Measurements from ENCODE around the gene KDM8.
"Not testable (repeated sequence)": the region's sequence is repeated elsewhere in the genome, so short reads cannot be mapped to it uniquely, and the experiment has no call there.

KDM8 gene

DNA sequence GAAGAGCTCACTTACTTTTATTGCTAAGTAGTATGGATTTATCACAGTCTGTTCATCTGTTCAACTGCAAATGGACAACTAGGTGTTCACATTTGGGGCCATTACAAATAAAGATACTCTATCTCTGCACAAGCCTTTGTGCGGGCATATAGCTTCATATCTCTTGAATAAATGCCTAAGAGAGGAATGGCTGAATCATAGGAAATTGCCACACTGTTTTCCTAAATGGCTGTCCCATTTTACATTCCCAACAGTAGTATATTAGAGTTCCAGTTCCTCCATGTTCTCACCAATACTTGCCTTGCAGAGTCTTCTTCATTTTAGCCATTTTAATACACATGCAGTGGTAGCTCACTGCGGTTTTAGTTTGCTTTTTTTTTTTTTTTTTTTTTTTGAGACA is 44.7 kb downstream of the KDM8 start:
- H3K9me3 ChIP-seq (ENCODE audit: low read length): no peaks in the 10 kb centered on the region
- no peaks in the 10 kb centered on the region for H3K36me3 ChIP-seq (ENCODE audit: insufficient read depth, low read length)
- H3K27ac ChIP-seq (ENCODE audit: low read depth, low read length): no peak overlapping the region
- H3K4me3 ChIP-seq (ENCODE audit: low read depth in 1 of 2, low read length in 2 of 2): no peak overlapping the region
- no peaks in the 10 kb centered on the region for H3K27me3 ChIP-seq (ENCODE audit: control insufficient read depth in 1 of 2, insufficient read depth in 2 of 2, low read length in 2 of 2)
- no peak overlapping the region for H3K9ac ChIP-seq (ENCODE audit: low read length)
- peaks cover 36% of the 10 kb centered on the region for H3K4me1 ChIP-seq (ENCODE audit: insufficient read depth, low read length)

DNA sequence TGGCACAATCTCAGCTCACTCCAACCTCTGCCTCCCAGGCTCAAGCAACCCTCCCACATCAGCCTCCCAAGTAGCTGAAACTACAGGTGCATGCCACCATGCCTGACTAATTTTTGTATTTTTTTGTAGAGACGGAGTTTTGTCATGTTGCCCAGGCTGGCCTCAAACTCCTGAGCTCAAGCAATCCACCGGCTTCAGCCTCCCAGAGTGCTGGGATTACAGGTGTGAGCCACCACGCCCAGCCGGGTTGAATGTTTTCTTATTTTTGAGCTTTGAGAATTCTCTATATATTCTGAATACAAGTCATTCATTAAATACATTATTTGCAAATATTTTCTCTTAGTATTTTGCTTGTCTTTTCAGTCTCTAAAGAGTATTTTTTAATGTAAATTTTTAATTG is 45.6 kb downstream of the KDM8 start:
- H3K27me3 ChIP-seq (ENCODE audit: control insufficient read depth in 1 of 2, insufficient read depth in 2 of 2, low read length in 2 of 2); H3K36me3 ChIP-seq (ENCODE audit: insufficient read depth, low read length); H3K9me3 ChIP-seq (ENCODE audit: low read length); H3K9ac ChIP-seq (ENCODE audit: low read length); H3K4me3 ChIP-seq (ENCODE audit: low read depth in 1 of 2, low read length in 2 of 2); H3K27ac ChIP-seq (ENCODE audit: low read depth, low read length): not testable (repeated sequence)
- H3K4me1 ChIP-seq (ENCODE audit: insufficient read depth, low read length): peaks cover 31% of the 10 kb centered on the region

DNA sequence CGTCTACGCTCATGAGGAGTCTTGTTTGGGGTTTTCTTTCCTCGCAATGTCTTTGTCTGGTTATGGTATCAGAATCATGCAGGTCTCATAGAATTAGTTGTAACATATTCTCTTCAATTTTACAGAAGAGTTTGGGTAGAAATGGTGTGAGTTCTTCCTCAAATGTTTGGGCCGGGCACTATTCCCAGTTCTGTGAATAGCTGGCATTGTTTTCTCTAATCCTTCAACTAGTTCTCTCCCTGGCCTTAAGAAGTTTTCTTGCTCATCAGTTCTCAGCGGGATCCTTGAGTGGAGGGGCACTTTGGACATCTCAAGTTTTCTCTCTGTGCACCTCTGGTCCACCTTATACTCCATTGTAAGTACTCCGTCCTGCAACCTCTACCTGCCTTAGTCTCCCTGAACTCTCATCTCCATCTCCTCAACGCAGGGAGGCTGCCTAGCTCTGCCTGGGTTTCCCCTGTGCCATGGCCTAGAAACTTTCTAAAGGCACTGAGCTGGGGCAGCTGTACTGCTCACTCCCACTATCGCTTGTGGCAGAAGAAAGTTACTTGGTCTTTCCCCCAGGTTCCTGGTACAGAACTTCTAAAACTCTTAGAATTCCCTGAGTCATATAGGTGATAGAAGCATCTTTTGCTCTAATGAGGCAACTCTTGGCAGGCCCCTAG is 48.3 kb downstream of the KDM8 start:
- H3K27ac ChIP-seq (ENCODE audit: low read depth, low read length): no peak overlapping the region
- no peaks in the 10 kb centered on the region for H3K27me3 ChIP-seq (ENCODE audit: control insufficient read depth in 1 of 2, insufficient read depth in 2 of 2, low read length in 2 of 2)
- H3K9ac ChIP-seq (ENCODE audit: low read length): no peak overlapping the region
- H3K9me3 ChIP-seq (ENCODE audit: low read length): no peaks in the 10 kb centered on the region
- H3K36me3 ChIP-seq (ENCODE audit: insufficient read depth, low read length): peaks cover 14% of the 10 kb centered on the region
- no peak overlapping the region for H3K4me3 ChIP-seq (ENCODE audit: low read depth in 1 of 2, low read length in 2 of 2)
- H3K4me1 ChIP-seq (ENCODE audit: insufficient read depth, low read length): peaks cover 12% of the 10 kb centered on the region

DNA sequence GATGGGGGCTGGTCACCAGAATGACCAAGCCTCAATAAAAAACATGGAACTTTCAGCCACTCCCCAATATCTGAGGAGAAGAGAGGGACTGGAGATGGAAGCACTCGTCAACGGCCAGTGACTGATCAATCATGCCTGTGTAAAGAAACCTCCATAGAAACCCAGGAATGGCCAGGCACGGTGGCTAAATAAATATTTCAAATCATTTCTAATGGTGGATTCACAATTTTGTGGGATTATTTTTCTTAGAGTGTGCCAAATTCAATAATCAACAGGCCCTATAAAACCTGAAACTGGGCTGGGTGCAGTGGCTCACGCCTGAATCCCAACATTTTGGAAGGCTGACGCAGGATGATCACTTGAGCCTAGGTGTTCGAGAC is 48.9 kb downstream of the KDM8 start:
- Histone ChIP-seq H3K4me3 (ENCODE audit: low read depth in 1 of 2, low read length in 2 of 2) (no peak overlapping the region), H3K9ac (ENCODE audit: low read length) (no peak overlapping the region), H3K36me3 (ENCODE audit: insufficient read depth, low read length) (peaks cover 18% of the 10 kb centered on the region), H3K9me3 (ENCODE audit: low read length) (no peaks in the 10 kb centered on the region), H3K27me3 (ENCODE audit: control insufficient read depth in 1 of 2, insufficient read depth in 2 of 2, low read length in 2 of 2) (no peaks in the 10 kb centered on the region), H3K4me1 (ENCODE audit: insufficient read depth, low read length) (peaks cover 12% of the 10 kb centered on the region), H3K27ac (ENCODE audit: low read depth, low read length) (no peak overlapping the region)

DNA sequence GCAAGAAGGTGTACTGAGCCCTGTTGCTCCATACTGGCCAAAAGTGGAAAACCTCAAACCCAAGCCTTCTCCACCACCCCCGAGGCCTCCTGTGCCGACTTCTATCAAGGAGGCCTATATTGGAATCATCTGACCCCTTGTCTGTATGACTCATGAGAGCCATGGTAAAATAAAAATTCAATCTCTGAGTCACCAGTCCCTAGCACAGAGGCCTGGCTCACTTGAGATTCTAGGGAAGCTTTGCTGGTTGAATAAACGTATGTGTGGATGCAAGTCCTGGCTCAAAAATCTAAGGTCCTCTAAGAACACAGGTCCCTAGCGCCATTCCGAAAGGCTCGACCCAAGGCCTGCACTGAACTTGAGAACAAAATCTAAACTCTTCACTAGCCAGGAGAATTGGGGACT is 50.2 kb downstream of the KDM8 start:
- Histone ChIP-seq H3K36me3 (ENCODE audit: insufficient read depth, low read length) (peaks cover 20% of the 10 kb centered on the region), H3K9ac (ENCODE audit: low read length) (no peak overlapping the region), H3K9me3 (ENCODE audit: low read length) (no peaks in the 10 kb centered on the region), H3K4me3 (ENCODE audit: low read depth in 1 of 2, low read length in 2 of 2) (no peak overlapping the region), H3K4me1 (ENCODE audit: insufficient read depth, low read length) (peaks cover 22% of the 10 kb centered on the region), H3K27me3 (ENCODE audit: control insufficient read depth in 1 of 2, insufficient read depth in 2 of 2, low read length in 2 of 2) (no peaks in the 10 kb centered on the region), H3K27ac (ENCODE audit: low read depth, low read length) (no peak overlapping the region)

DNA sequence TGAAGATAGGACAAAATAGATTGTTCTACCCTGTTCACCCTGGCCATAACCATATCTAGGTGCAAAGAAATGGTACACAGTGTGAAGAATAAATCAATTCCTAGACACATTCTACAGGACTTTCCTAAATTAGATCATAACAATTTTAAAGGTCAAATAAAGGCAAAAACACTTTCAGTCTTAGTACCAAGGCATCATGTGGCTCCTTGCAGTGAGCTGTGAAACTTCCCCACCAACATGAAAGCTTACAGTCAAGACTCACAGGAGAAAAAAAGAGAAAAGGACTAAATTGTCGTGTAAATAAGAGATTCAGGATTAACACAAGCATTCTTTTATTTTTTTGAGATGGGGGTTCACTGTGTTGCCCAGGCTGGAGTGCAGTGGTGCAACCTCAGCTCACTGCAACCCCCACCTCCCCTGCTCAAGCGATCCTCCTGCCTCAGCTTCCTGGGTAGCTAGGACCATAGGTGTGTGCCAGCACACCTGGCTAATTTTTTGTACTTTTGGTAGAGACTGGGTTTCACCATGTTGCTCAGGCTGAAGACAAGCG is 51.0 kb downstream of the KDM8 start:
- Histone ChIP-seq H3K4me1 (ENCODE audit: insufficient read depth, low read length) (peaks cover 29% of the 10 kb centered on the region), H3K4me3 (ENCODE audit: low read depth in 1 of 2, low read length in 2 of 2) (no peak overlapping the region), H3K27ac (ENCODE audit: low read depth, low read length) (peak overlapping the region; percentile 5), H3K27me3 (ENCODE audit: control insufficient read depth in 1 of 2, insufficient read depth in 2 of 2, low read length in 2 of 2) (no peaks in the 10 kb centered on the region), H3K9ac (ENCODE audit: low read length) (no peak overlapping the region), H3K9me3 (ENCODE audit: low read length) (no peaks in the 10 kb centered on the region), H3K36me3 (ENCODE audit: insufficient read depth, low read length) (peaks cover 20% of the 10 kb centered on the region)

DNA sequence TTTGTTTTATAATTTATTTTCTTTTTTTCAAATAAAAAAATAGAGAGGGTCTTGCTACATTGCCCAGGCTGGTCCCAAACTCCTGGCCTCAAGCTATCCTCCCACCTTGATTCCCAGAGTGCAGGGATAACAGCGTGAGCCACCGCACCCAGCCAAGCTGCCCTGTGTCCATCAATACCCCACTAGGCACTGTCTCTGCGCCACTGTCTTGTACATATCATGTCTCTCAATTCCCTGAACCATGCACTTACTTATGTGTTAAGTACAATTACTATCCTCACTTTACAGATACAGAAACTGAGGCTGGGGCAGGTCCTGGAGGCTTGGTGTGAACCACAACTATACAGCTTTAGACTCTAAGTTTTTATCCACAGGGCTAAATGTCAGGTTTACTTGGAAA is 53.5 kb downstream of the KDM8 start:
- H3K27me3 ChIP-seq (ENCODE audit: control insufficient read depth in 1 of 2, insufficient read depth in 2 of 2, low read length in 2 of 2): no peaks in the 10 kb centered on the region
- peaks cover 29% of the 10 kb centered on the region for H3K4me1 ChIP-seq (ENCODE audit: insufficient read depth, low read length)
- no peaks in the 10 kb centered on the region for H3K9me3 ChIP-seq (ENCODE audit: low read length)
- no peak overlapping the region for H3K9ac ChIP-seq (ENCODE audit: low read length)
- no peak overlapping the region for H3K4me3 ChIP-seq (ENCODE audit: low read depth in 1 of 2, low read length in 2 of 2)
- no peak overlapping the region for H3K27ac ChIP-seq (ENCODE audit: low read depth, low read length)
- peaks cover 20% of the 10 kb centered on the region for H3K36me3 ChIP-seq (ENCODE audit: insufficient read depth, low read length)

DNA sequence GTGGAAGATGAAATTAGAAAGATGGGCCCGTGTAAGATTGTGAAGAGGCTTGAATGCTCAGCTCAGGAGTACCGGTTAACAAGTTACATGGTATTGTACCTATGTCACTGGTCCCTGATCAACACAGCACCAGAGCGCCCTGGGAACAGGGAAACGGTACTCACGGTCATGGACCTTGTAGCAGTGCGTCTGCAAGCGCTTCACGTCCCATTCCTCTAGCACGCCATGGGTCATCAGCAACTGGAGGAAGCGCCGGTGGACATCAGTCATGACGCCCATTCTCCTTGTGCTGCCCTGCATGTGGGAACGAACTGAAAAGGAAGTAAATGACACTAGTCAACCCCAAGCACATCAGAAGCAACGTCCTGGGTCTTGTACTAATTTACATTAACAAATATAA is 53.9 kb downstream of the KDM8 start:
- no peaks in the 10 kb centered on the region for H3K27me3 ChIP-seq (ENCODE audit: control insufficient read depth in 1 of 2, insufficient read depth in 2 of 2, low read length in 2 of 2)
- H3K4me3 ChIP-seq (ENCODE audit: low read depth in 1 of 2, low read length in 2 of 2): no peak overlapping the region
- no peaks in the 10 kb centered on the region for H3K9me3 ChIP-seq (ENCODE audit: low read length)
- H3K4me1 ChIP-seq (ENCODE audit: insufficient read depth, low read length): peaks cover 29% of the 10 kb centered on the region
- H3K9ac ChIP-seq (ENCODE audit: low read length): no peak overlapping the region
- peaks cover 20% of the 10 kb centered on the region for H3K36me3 ChIP-seq (ENCODE audit: insufficient read depth, low read length)
- H3K27ac ChIP-seq (ENCODE audit: low read depth, low read length): no peak overlapping the region

DNA sequence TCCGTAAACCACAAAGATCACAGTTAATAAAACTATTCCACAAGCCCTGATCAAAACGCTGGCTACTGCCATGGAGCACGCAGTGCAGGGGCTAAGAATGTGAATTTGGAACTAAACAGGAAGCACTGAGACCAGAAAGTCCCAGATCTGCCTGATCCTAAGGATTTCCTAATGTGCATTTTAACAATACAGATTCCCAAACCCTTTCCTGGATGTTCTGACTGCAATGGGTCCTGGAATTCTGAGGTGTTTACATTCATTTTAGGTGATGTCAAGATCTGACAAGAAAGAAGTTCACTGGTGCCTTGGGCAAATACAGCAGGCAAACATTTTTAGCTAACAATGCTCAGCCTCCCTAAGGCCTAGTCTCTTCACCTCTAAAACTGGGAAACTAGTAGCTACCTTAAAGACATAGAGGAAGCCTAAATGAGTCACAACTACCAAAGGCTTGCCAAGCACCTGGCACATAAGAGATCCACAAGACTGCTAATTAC is 55.0 kb downstream of the KDM8 start:
- Histone ChIP-seq H3K27ac (ENCODE audit: low read depth, low read length) (peak overlapping the region; percentile 36), H3K4me3 (ENCODE audit: low read depth in 1 of 2, low read length in 2 of 2) (no peak overlapping the region), H3K36me3 (ENCODE audit: insufficient read depth, low read length) (peaks cover 20% of the 10 kb centered on the region), H3K27me3 (ENCODE audit: control insufficient read depth in 1 of 2, insufficient read depth in 2 of 2, low read length in 2 of 2) (no peaks in the 10 kb centered on the region), H3K4me1 (ENCODE audit: insufficient read depth, low read length) (peaks cover 29% of the 10 kb centered on the region), H3K9ac (ENCODE audit: low read length) (no peak overlapping the region), H3K9me3 (ENCODE audit: low read length) (no peaks in the 10 kb centered on the region)

DNA sequence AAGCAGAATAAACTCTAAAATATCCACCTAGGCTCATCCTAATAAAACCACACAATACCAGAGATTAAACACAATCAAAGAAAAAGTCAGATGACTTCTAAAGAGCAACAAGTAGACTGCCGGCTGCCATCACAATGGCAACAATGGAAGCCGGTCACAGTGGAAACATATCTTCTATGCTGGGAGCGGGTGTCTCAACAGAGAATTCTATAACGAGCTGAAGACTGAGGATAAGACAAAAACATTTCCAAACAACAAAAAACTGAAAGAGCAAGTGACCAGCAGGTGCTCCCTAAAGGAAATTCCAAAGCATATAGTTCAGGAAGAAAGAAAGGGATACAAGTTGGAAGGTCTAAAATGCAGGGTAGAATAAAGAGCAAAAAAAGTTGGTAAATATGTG is 56.4 kb downstream of the KDM8 start:
- Histone ChIP-seq H3K4me1 (ENCODE audit: insufficient read depth, low read length) (peaks cover 17% of the 10 kb centered on the region), H3K27me3 (ENCODE audit: control insufficient read depth in 1 of 2, insufficient read depth in 2 of 2, low read length in 2 of 2) (no peaks in the 10 kb centered on the region), H3K27ac (ENCODE audit: low read depth, low read length) (no peak overlapping the region), H3K9me3 (ENCODE audit: low read length) (no peaks in the 10 kb centered on the region), H3K36me3 (ENCODE audit: insufficient read depth, low read length) (peaks cover 26% of the 10 kb centered on the region), H3K4me3 (ENCODE audit: low read depth in 1 of 2, low read length in 2 of 2) (no peak overlapping the region), H3K9ac (ENCODE audit: low read length) (no peak overlapping the region)

DNA sequence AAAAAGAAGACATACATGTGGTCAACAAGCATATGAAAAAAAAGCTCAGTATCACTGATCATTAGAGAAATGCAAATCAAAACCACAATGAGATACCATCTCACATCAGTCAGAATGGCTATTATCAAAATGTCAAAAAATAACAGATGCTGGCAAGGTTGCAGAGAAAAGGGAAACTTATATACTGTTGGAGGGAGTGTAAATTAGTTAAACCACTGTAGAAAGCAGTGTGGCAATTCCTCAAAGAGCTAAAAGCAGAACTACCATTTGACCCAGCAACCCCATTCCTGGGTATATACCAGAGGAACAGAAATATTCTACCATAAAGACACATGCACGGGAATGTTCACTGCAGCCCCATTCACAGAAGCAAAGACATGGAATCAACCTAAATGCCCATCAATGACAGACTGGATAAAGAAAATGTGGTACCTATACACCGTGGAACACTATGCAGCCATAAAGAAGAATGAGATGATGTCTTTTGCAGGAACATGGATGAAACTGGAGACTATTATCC is 59.6 kb downstream of the KDM8 start:
- H3K36me3 ChIP-seq (ENCODE audit: insufficient read depth, low read length); H3K27ac ChIP-seq (ENCODE audit: low read depth, low read length); H3K9ac ChIP-seq (ENCODE audit: low read length); H3K4me3 ChIP-seq (ENCODE audit: low read depth in 1 of 2, low read length in 2 of 2); H3K9me3 ChIP-seq (ENCODE audit: low read length); H3K27me3 ChIP-seq (ENCODE audit: control insufficient read depth in 1 of 2, insufficient read depth in 2 of 2, low read length in 2 of 2): not testable (repeated sequence)
- peaks cover 13% of the 10 kb centered on the region for H3K4me1 ChIP-seq (ENCODE audit: insufficient read depth, low read length)

DNA sequence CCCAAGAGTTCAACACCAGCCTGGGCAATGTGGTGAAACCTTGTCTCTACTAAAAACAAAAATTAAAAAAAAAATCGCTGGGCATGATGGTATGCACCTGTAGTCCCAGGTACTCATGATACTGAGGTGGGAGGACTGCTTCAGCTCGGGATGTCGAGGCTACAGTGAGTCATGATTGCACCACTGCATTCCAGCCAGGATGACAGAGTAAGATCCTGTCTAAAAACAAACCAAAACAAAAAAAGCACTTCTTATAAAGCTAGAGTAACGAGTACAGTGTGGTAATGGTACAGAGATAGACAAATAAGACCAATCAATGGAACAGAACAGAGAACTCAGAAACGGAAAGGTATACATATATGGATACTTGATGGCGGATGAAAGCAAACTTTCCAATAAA is 60.8 kb downstream of the KDM8 start:
- H3K27ac ChIP-seq (ENCODE audit: low read depth, low read length): no peak overlapping the region
- H3K9me3 ChIP-seq (ENCODE audit: low read length): no peaks in the 10 kb centered on the region
- H3K4me1 ChIP-seq (ENCODE audit: insufficient read depth, low read length): peaks cover 1% of the 10 kb centered on the region
- peaks cover 6% of the 10 kb centered on the region for H3K36me3 ChIP-seq (ENCODE audit: insufficient read depth, low read length)
- no peak overlapping the region for H3K4me3 ChIP-seq (ENCODE audit: low read depth in 1 of 2, low read length in 2 of 2)
- no peak overlapping the region for H3K9ac ChIP-seq (ENCODE audit: low read length)
- H3K27me3 ChIP-seq (ENCODE audit: control insufficient read depth in 1 of 2, insufficient read depth in 2 of 2, low read length in 2 of 2): no peaks in the 10 kb centered on the region

All from muscle layer of colon (tissue), 2 donors.